Measurements from ENCODE around the gene SCGB3A2. TPM values are rescaled to one million over a fixed set of nuclear protein-coding genes. Genes with fewer than 3 reads are reported as not detected.

The SCGB3A2 gene
- polyA plus RNA-seq, 3 donors: 1.3 to 15.9 (median 9.3) TPM

- Histone ChIP-seq H3K27ac (ENCODE audit: low read depth in 1 of 2, low read length in 2 of 2) (no peak overlapping the region), H3K27me3 (ENCODE audit: control insufficient read depth in 2 of 2, insufficient read depth in 2 of 2, low read length in 2 of 2) (no peaks in the 10 kb centered on the region), H3K4me3 (replicated peaks in 1 of 3; ENCODE audit: low read depth in 2 of 3, low read length in 3 of 3) (no peak overlapping the region), H3K9ac (ENCODE audit: insufficient read depth, low read length, poor library complexity, severe bottlenecking) (no peak overlapping the region), H3K9me3 (replicated peaks in 1 of 2; ENCODE audit: control insufficient read depth in 1 of 2, insufficient read depth in 1 of 2, low read length in 2 of 2) (no peaks in the 10 kb centered on the region), H3K4me1 (ENCODE audit: control insufficient read depth in 1 of 2, insufficient read depth in 2 of 2, low read length in 2 of 2) (no peaks in the 10 kb centered on the region), H3K36me3 (replicated peaks in 1 of 2; ENCODE audit: control insufficient read depth in 1 of 2, insufficient read depth in 2 of 2, low read length in 2 of 2) (no peaks in the 10 kb centered on the region), H2AFZ (ENCODE audit: insufficient read depth, low read depth, low read length, poor library complexity, severe bottlenecking) (no peak overlapping the region), H3K79me2 (ENCODE audit: insufficient read depth, low read length) (no peaks in the 10 kb centered on the region), H4K20me1 (ENCODE audit: insufficient read depth, low read length) (no peaks in the 10 kb centered on the region), H3K4me2 (replicated peaks; ENCODE audit: extremely low read depth, low read length, poor library complexity, severe bottlenecking) (no peak overlapping the region)
- no peaks in the 10 kb centered on the region for H3K36me3 Mint-ChIP-seq
- peak in 2 of 3 donors; percentile 8 to 52 for DNase-seq
- WGBS (ENCODE audit: insufficient coverage): 23% methylated on average over 2 of the region's 2 CpGs
- no peak for TF ChIP-seq CTCF (IDR thresholded peaks at IDR 0.05)
- peaks cover 0 to 2% (median 0%) of the 10 kb centered on the region in 3 donors for H3K27me3 Mint-ChIP-seq (ENCODE audit: low read depth in 3 of 3)
- intact Hi-C loops (cut with micrococcal nuclease): loop anchor here in 1 of 2 donors (5.0 kb wide), 1 partner anchor 49 kb away; no protein-coding TSS in a partner anchor
- H3K4me3 Mint-ChIP-seq: no peak overlapping the region
- no peak overlapping the region for H3K27ac Mint-ChIP-seq
- H3K4me1 Mint-ChIP-seq: peaks cover 3% of the 10 kb centered on the region
- no peaks in the 10 kb centered on the region for H3K9me3 Mint-ChIP-seq
Observed at GRCh38 chr5:147887930-147888329, 9.4 kb downstream of the SCGB3A2 start.

GRCh38 chr5:147892696-147893296 is 14.3 kb downstream of the SCGB3A2 start:
- H4K20me1 ChIP-seq (ENCODE audit: insufficient read depth, low read length): no peaks in the 10 kb centered on the region
- WGBS (ENCODE audit: insufficient coverage): 92% methylated on average over 1 of the region's 3 CpGs
- no peaks in the 10 kb centered on the region for H3K4me1 ChIP-seq (ENCODE audit: control insufficient read depth in 1 of 2, insufficient read depth in 2 of 2, low read length in 2 of 2)
- no peak for TF ChIP-seq CTCF (IDR thresholded peaks at IDR 0.05)
- H3K36me3 ChIP-seq (replicated peaks in 1 of 2; ENCODE audit: control insufficient read depth in 1 of 2, insufficient read depth in 2 of 2, low read length in 2 of 2): no peaks in the 10 kb centered on the region
- no peak overlapping the region for H3K9ac ChIP-seq (ENCODE audit: insufficient read depth, low read length, poor library complexity, severe bottlenecking)
- peaks cover 3% of the 10 kb centered on the region for H3K4me1 Mint-ChIP-seq
- no peaks in the 10 kb centered on the region for H3K27me3 ChIP-seq (ENCODE audit: control insufficient read depth in 2 of 2, insufficient read depth in 2 of 2, low read length in 2 of 2)
- DNase-seq: no peak
- H3K36me3 Mint-ChIP-seq: no peaks in the 10 kb centered on the region
- no peaks in the 10 kb centered on the region for H3K9me3 ChIP-seq (replicated peaks in 1 of 2; ENCODE audit: control insufficient read depth in 1 of 2, insufficient read depth in 1 of 2, low read length in 2 of 2)
- intact Hi-C loops (cut with micrococcal nuclease): no loop called here
- H3K27ac ChIP-seq (ENCODE audit: low read depth in 1 of 2, low read length in 2 of 2): no peak overlapping the region
- no peak overlapping the region for H3K4me3 Mint-ChIP-seq
- no peak overlapping the region for H3K4me3 ChIP-seq (replicated peaks in 1 of 3; ENCODE audit: low read depth in 2 of 3, low read length in 3 of 3)
- no peak overlapping the region for H2AFZ ChIP-seq (ENCODE audit: insufficient read depth, low read depth, low read length, poor library complexity, severe bottlenecking)
- no peaks in the 10 kb centered on the region for H3K9me3 Mint-ChIP-seq
- no peak overlapping the region for H3K4me2 ChIP-seq (replicated peaks; ENCODE audit: extremely low read depth, low read length, poor library complexity, severe bottlenecking)
- H3K79me2 ChIP-seq (ENCODE audit: insufficient read depth, low read length): no peaks in the 10 kb centered on the region
- H3K27me3 Mint-ChIP-seq (ENCODE audit: low read depth in 3 of 3): peaks cover 0 to 1% (median 0%) of the 10 kb centered on the region in 3 donors
- no peak overlapping the region for H3K27ac Mint-ChIP-seq
